ENCODE results near the gene TIMM22.
"Not testable (repeated sequence)": the region's sequence is repeated elsewhere in the genome, so short reads cannot be mapped to it uniquely, and the experiment has no call there.

The TIMM22 gene

GRCh38 chr17:988561-988960, 8.4 kb upstream of the TIMM22 start:
- no peak overlapping the region for H3K4me3 ChIP-seq (ENCODE audit: control insufficient read depth, low read depth, low read length)
- no peak for DNase-seq (ENCODE audit: low read depth)
- TF ChIP-seq CTCF (conservative IDR thresholded peaks at IDR 0.05; ENCODE audit: control insufficient read depth, insufficient read depth, low read depth, low read length) = no peak

- DNase-seq (ENCODE audit: low read depth) = no peak
- no peak for TF ChIP-seq CTCF (conservative IDR thresholded peaks at IDR 0.05; ENCODE audit: control insufficient read depth, insufficient read depth, low read depth, low read length)
- no peak overlapping the region for H3K4me3 ChIP-seq (ENCODE audit: control insufficient read depth, low read depth, low read length)
Observed at GRCh38 chr17:992933-993332, 4.0 kb upstream of the TIMM22 start.

GRCh38 chr17:995324-995723, 1.6 kb upstream of the TIMM22 start:
- H3K4me3 ChIP-seq (ENCODE audit: control insufficient read depth, low read depth, low read length); DNase-seq (ENCODE audit: low read depth): not testable (repeated sequence)

GRCh38 chr17:998111-998510, 1.2 kb downstream of the TIMM22 start:
- TF ChIP-seq CTCF (conservative IDR thresholded peaks at IDR 0.05; ENCODE audit: control insufficient read depth, insufficient read depth, low read depth, low read length) = no peak
- H3K4me3 ChIP-seq (ENCODE audit: control insufficient read depth, low read depth, low read length) = peak overlapping the region; percentile 99
- DNase-seq (ENCODE audit: low read depth) = no peak

GRCh38 chr17:1000597-1001461, 3.9 kb downstream of the TIMM22 start:
- DNase-seq (ENCODE audit: low read depth) = peak; percentile 61
- no peak overlapping the region for H3K4me3 ChIP-seq (ENCODE audit: control insufficient read depth, low read depth, low read length)
- no peak for TF ChIP-seq CTCF (conservative IDR thresholded peaks at IDR 0.05; ENCODE audit: control insufficient read depth, insufficient read depth, low read depth, low read length)

- no peak for TF ChIP-seq CTCF (conservative IDR thresholded peaks at IDR 0.05; ENCODE audit: control insufficient read depth, insufficient read depth, low read depth, low read length)
- DNase-seq (ENCODE audit: low read depth) = peak; percentile 71
Observed at GRCh38 chr17:1001640-1002411, 4.9 kb downstream of the TIMM22 start.

GRCh38 chr17:1002412-1002753, 5.5 kb downstream of the TIMM22 start:
- TF ChIP-seq CTCF (conservative IDR thresholded peaks at IDR 0.05; ENCODE audit: control insufficient read depth, insufficient read depth, low read depth, low read length) = no peak
- DNase-seq (ENCODE audit: low read depth) = peak; percentile 72
- no peak overlapping the region for H3K4me3 ChIP-seq (ENCODE audit: control insufficient read depth, low read depth, low read length)

More at GRCh38 chr17:1001640-1002411, 4.9 kb downstream of the TIMM22 start:
- H3K4me3 ChIP-seq (ENCODE audit: control insufficient read depth, low read depth, low read length) = no peak overlapping the region

All from fibroblast of mammary gland (primary cell).